WTC11 (cell line): ENCODE data around the gene INPP5A.

Experiments
- CTCF ChIP-seq: fragments of 200-600 bp; IDR thresholded peaks from 2 replicates; pipeline ENCODE4 v1.8.0; 2022; ENCODE audit warnings: antibody characterized with exemption
- FOXP1 ChIP-seq: sonication (generic); formaldehyde crosslinking; IDR thresholded peaks from 2 replicates; pipeline ENCODE4 v1.8.0; 2022; ENCODE audit warnings: missing genetic modification reagents, mild to moderate bottlenecking, moderate library complexity, borderline replicate concordance

GRCh38 chr10:132644527-132645246 lies 107.1 kb downstream of the INPP5A start:
- TF ChIP-seq FOXP1: no peak
- no peak for TF ChIP-seq CTCF
